Parietal lobe (tissue), 2 donors: Measurements from ENCODE around the gene TMC7. TPM values are rescaled to one million over a fixed set of nuclear protein-coding genes. Genes with fewer than 3 reads are reported as not detected.

Experiments
- small RNA-seq: library from RNA; depleted of rRNA; stranded (forward); fragments of <200 nt; gene quantifications from one replicate; pipeline ENCODE3, GENCODE V24; 2014; ENCODE audit warnings: low replicate concordance
- total RNA-seq: library from RNA; depleted of rRNA; stranded (reverse); fragments of >200 nt; gene quantifications from one replicate; pipeline ENCODE4 v1.2.3, GENCODE V29; 2014

The TMC7 gene
- total RNA-seq = 3.4 TPM

GRCh38 chr16:18983565-18984434, at the start of gene TMC7:
TMC7 (plus strand) TSS chr16:18983934; CDS start chr16:18984064, 130 bp downstream.

GRCh38 chr16:19067349-19068236, 83.9 kb downstream of the TMC7 start, which contains the start of gene COQ7:
COQ7 (plus strand) TSS chr16:19067614; CDS start chr16:19067665, 51 bp downstream.

Small RNAs within 50 kb of the gene (small RNA-seq; reads per million reads assigned to genes)
- gene RNU6-1340P = not detected

Other genes starting within 250 kb of the TMC7 start
- 938 TPM for gene RPS15A, start 193.6 kb upstream of the TMC7 start, total RNA-seq
- gene ARL6IP1, start 182.4 kb upstream of the TMC7 start, total RNA-seq = 375 TPM
- 282 TPM for gene SMG1, start 57.5 kb upstream of the TMC7 start, total RNA-seq
- gene COQ7, start 83.7 kb downstream of the TMC7 start, total RNA-seq = 44.1 TPM
- 2.8 TPM for gene ITPRIPL2, start 130.0 kb downstream of the TMC7 start, total RNA-seq
- gene SYT17, start 184.3 kb downstream of the TMC7 start, total RNA-seq = 16.9 TPM